HepG2 (cell line): Measurements from ENCODE around the gene PSEN1. TPM values are rescaled to one million over a fixed set of nuclear protein-coding genes. Genes with fewer than 3 reads are reported as not detected.
A peak's percentile ranks its signal among the peaks of the same experiment; 100 is the strongest.

ENCODE experiments used
- DNMT1 ChIP-seq: sonication (generic); formaldehyde crosslinking; IDR thresholded peaks from 2 replicates; pipeline ENCODE4 v1.5.1; 2020; ENCODE audit warnings: mild to moderate bottlenecking, missing genetic modification reagents
- ERF ChIP-seq: IDR thresholded peaks from 2 replicates; pipeline ENCODE4 v1.6.1; 2018; ENCODE audit warnings: missing biosample characterization, missing genetic modification reagents
- HMG20A ChIP-seq: IDR thresholded peaks from 2 replicates; pipeline ENCODE4 v1.6.1; 2016; ENCODE audit warnings: borderline replicate concordance
- IRF2 ChIP-seq: IDR thresholded peaks from 2 replicates; pipeline ENCODE4 v1.6.1; 2018; ENCODE audit warnings: missing genetic modification reagents, missing compliant biosample characterization
- KDM1A ChIP-seq: IDR thresholded peaks from 2 replicates; pipeline ENCODE4 v1.6.1; 2016; ENCODE audit warnings: missing compliant biosample characterization
- MIXL1 ChIP-seq: IDR thresholded peaks from 2 replicates; pipeline ENCODE4 v1.6.1; 2016
- NKX3-1 ChIP-seq: sonication (generic); formaldehyde crosslinking; IDR thresholded peaks from 2 replicates; pipeline ENCODE4 v1.5.0; 2020; ENCODE audit warnings: missing genetic modification reagents
- REST ChIP-seq, 2 experiments: IDR thresholded peaks; 2 replicates each; pipeline ENCODE4 v1.6.1; 2011 to 2012; ENCODE audit warnings: low read length in 2 of 2, borderline replicate concordance in 1 of 2, low read depth in 1 of 2, mild to moderate bottlenecking in 1 of 2, moderate library complexity in 1 of 2
- RFX1 ChIP-seq: fragments of 450-650 bp; IDR thresholded peaks from 2 replicates; pipeline ENCODE4 v1.6.1; 2017
- SYNCRIP ChIP-seq: fragments of 200-400 bp; formaldehyde crosslinking; IDR thresholded peaks from 2 replicates; pipeline ENCODE4 v1.6.1; 2018; ENCODE audit warnings: mild to moderate bottlenecking, low read depth, low read length; ENCODE audit not compliant: insufficient read depth
- TAF15 ChIP-seq: fragments of 200-400 bp; formaldehyde crosslinking; IDR thresholded peaks from one replicate; pipeline ENCODE4 v1.6.1; 2018; ENCODE audit warnings: mild to moderate bottlenecking, low read depth, low read length; ENCODE audit not compliant: poor library complexity, severe bottlenecking
- YEATS4 ChIP-seq: sonication (generic); formaldehyde crosslinking; IDR thresholded peaks from 2 replicates; pipeline ENCODE4 v1.4.0; 2020; ENCODE audit warnings: missing genetic modification reagents, borderline replicate concordance
- ZNF235 ChIP-seq: sonication (generic); formaldehyde crosslinking; IDR thresholded peaks from 2 replicates; pipeline ENCODE4 v1.8.1; 2023; ENCODE audit warnings: mild to moderate bottlenecking, missing genetic modification reagents, borderline replicate concordance
- ZNF562 ChIP-seq: sonication (generic); formaldehyde crosslinking; IDR thresholded peaks from 2 replicates; pipeline ENCODE4 v1.8.0; 2022; ENCODE audit warnings: missing genetic modification reagents, borderline replicate concordance
- ZNF7 ChIP-seq: IDR thresholded peaks from 2 replicates; pipeline ENCODE4 v1.6.1; 2016; ENCODE audit warnings: missing biosample characterization, missing genetic modification reagents
- ZNF703 ChIP-seq: sonication (generic); formaldehyde crosslinking; IDR thresholded peaks from 2 replicates; pipeline ENCODE4 v1.5.1; 2020; ENCODE audit warnings: missing genetic modification reagents, mild to moderate bottlenecking, moderate library complexity, borderline replicate concordance
- ZNF776 ChIP-seq: sonication (generic); formaldehyde crosslinking; IDR thresholded peaks from 2 replicates; pipeline ENCODE4 v1.4.0; 2020; ENCODE audit warnings: mild to moderate bottlenecking, missing genetic modification reagents
- ZNF777 ChIP-seq: sonication (generic); formaldehyde crosslinking; IDR thresholded peaks from 2 replicates; pipeline ENCODE4 v1.4.0; 2020; ENCODE audit warnings: missing genetic modification reagents
- ZNF83 ChIP-seq: sonication (generic); formaldehyde crosslinking; IDR thresholded peaks from 2 replicates; pipeline ENCODE4 v1.4.0; 2020; ENCODE audit warnings: missing genetic modification reagents, mild to moderate bottlenecking, borderline replicate concordance
- ZNF841 ChIP-seq: sonication (generic); formaldehyde crosslinking; IDR thresholded peaks from 2 replicates; pipeline ENCODE4 v1.8.1; 2023; ENCODE audit warnings: missing genetic modification reagents, borderline replicate concordance
- polyA plus RNA-seq, 8 experiments: library from polyadenylated mRNA; depleted of rRNA in 3 of 8; stranded (reverse) in 7 of 8; unstranded in 1 of 8; fragments of >200 nt; fragmentation: Illumina TruSeq in 4 of 8; extraction: Trizol in 4 of 8; gene quantifications; 2 replicates each; pipeline versions ENCODE4 v1.2.1 to v1.2.3, GENCODE V29; 2011 to 2016; ENCODE audit warnings: low read depth in 4 of 8, missing spikeins in 1 of 8, mixed read lengths in 1 of 8; ENCODE audit not compliant: insufficient read depth in 1 of 8
- total RNA-seq, 5 experiments: library from RNA; depleted of rRNA; stranded (reverse); fragments of >200 nt; fragmentation: Illumina TruSeq; extraction: Trizol; gene quantifications; 2 replicates each; pipeline ENCODE4 v1.2.3, GENCODE V29; 2016; ENCODE audit warnings: low read depth in 1 of 5
- TF ChIP-seq, protein P1 (sequence below): sonication (generic); formaldehyde crosslinking; IDR thresholded peaks from 2 replicates; pipeline ENCODE4 v1.5.0; 2020; ENCODE audit warnings: missing genetic modification reagents
- TF ChIP-seq, protein P2 (sequence below): IDR thresholded peaks from 2 replicates; pipeline ENCODE4 v1.6.1; 2012; ENCODE audit warnings: low read length, improper control_type of control experiment

PSEN1 gene
- total and polyA plus RNA-seq, 2 of the 13 experiments (the other 11 are each of a cell fraction or from before 2014, with no cell fraction given): 12.5 to 26.6 TPM

DNA sequence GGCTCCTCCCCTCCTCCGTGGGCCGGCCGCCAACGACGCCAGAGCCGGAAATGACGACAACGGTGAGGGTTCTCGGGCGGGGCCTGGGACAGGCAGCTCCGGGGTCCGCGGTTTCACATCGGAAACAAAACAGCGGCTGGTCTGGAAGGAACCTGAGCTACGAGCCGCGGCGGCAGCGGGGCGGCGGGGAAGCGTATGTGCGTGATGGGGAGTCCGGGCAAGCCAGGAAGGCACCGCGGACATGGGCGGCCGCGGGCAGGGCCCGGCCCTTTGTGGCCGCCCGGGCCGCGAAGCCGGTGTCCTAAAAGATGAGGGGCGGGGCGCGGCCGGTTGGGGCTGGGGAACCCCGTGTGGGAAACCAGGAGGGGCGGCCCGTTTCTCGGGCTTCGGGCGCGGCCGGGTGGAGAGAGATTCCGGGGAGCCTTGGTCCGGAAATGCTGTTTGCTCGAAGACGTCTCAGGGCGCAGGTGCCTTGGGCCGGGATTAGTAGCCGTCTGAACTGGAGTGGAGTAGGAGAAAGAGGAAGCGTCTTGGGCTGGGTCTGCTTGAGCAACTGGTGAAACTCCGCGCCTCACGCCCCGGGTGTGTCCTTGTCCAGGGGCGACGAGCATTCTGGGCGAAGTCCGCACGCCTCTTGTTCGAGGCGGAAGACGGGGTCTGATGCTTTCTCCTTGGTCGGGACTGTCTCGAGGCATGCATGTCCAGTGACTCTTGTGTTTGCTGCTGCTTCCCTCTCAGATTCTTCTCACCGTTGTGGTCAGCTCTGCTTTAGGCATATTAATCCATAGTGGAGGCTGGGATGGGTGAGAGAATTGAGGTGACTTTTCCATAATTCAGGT, at the start of gene PSEN1 (continued):
- no peak for TF ChIP-seq ZNF776 (CRISPR knock-in tag)
- no peak for TF ChIP-seq ZNF7 (CRISPR knock-in tag)
- TF ChIP-seq KDM1A (CRISPR knock-in tag): no peak
- TF ChIP-seq ERF (CRISPR knock-in tag): peak; percentile 35
- no peak for TF ChIP-seq HMG20A (CRISPR knock-in tag)
- TF ChIP-seq REST (IDR thresholded peaks at IDR 0.05; ENCODE audit: borderline replicate concordance in 1 of 2, low read depth in 1 of 2, low read length in 2 of 2): no peak
- peak; percentile 64 for TF ChIP-seq YEATS4
- TF ChIP-seq, protein P1, sequence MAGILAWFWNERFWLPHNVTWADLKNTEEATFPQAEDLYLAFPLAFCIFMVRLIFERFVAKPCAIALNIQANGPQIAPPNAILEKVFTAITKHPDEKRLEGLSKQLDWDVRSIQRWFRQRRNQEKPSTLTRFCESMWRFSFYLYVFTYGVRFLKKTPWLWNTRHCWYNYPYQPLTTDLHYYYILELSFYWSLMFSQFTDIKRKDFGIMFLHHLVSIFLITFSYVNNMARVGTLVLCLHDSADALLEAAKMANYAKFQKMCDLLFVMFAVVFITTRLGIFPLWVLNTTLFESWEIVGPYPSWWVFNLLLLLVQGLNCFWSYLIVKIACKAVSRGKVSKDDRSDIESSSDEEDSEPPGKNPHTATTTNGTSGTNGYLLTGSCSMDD (CRISPR knock-in tag): no peak
- TF ChIP-seq ZNF703 (CRISPR knock-in tag): no peak
- no peak for TF ChIP-seq NKX3-1 (CRISPR knock-in tag)
- peak; percentile 52; the same call in 1 of the 2 replicates for TF ChIP-seq ZNF777
- no peak for TF ChIP-seq SYNCRIP
- TF ChIP-seq ZNF83 (CRISPR knock-in tag): no peak
- peak; percentile 12; the same call in 1 of the 2 replicates for TF ChIP-seq IRF2 (CRISPR knock-in tag)
- TF ChIP-seq ZNF235 (CRISPR knock-in tag): no peak
- no peak for TF ChIP-seq DNMT1 (CRISPR knock-in tag)
- peak; percentile 44 for TF ChIP-seq TAF15
- TF ChIP-seq RFX1: no peak
- TF ChIP-seq, protein P2, sequence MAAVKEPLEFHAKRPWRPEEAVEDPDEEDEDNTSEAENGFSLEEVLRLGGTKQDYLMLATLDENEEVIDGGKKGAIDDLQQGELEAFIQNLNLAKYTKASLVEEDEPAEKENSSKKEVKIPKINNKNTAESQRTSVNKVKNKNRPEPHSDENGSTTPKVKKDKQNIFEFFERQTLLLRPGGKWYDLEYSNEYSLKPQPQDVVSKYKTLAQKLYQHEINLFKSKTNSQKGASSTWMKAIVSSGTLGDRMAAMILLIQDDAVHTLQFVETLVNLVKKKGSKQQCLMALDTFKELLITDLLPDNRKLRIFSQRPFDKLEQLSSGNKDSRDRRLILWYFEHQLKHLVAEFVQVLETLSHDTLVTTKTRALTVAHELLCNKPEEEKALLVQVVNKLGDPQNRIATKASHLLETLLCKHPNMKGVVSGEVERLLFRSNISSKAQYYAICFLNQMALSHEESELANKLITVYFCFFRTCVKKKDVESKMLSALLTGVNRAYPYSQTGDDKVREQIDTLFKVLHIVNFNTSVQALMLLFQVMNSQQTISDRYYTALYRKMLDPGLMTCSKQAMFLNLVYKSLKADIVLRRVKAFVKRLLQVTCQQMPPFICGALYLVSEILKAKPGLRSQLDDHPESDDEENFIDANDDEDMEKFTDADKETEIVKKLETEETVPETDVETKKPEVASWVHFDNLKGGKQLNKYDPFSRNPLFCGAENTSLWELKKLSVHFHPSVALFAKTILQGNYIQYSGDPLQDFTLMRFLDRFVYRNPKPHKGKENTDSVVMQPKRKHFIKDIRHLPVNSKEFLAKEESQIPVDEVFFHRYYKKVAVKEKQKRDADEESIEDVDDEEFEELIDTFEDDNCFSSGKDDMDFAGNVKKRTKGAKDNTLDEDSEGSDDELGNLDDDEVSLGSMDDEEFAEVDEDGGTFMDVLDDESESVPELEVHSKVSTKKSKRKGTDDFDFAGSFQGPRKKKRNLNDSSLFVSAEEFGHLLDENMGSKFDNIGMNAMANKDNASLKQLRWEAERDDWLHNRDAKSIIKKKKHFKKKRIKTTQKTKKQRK: no peak
- no peak for TF ChIP-seq MIXL1 (CRISPR knock-in tag)
- TF ChIP-seq ZNF562: no peak
- no peak for TF ChIP-seq ZNF841 (CRISPR knock-in tag)
